ENCODE measurements around the gene SMCO3.

DNA sequence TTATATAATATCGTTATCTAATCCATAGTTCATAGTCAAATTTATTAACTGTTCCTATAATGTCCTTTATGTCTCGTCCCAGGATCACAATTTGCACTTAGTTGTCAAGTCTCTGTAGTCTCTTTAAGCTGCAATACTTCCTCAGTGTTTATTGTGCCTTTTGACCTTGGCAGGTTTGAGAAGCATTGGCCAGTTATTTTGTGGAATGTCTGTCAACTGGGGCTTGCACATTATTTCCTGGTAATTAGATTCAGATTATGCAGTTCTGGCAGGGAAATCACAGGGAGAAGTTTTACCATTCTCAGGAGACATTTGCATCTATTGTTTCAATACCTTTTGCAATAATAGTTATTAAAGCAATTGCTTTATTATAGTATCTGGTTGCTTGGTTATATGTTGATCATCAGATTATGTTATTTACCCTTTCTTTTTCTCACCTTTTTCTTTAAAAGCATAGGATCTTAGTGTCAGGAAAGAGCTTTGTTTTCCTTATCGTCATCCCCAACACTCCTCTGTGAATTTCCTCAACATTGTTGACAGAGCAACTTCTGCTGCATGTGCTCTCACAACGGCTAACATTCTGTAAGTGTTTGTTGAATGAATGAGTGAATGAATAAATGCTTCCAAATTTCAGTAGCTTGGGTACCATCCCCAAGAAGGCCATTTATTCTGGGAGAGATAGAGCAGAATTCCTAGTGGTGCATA lies 33.0 kb upstream of the SMCO3 start:
- TF ChIP-seq, protein P1, sequence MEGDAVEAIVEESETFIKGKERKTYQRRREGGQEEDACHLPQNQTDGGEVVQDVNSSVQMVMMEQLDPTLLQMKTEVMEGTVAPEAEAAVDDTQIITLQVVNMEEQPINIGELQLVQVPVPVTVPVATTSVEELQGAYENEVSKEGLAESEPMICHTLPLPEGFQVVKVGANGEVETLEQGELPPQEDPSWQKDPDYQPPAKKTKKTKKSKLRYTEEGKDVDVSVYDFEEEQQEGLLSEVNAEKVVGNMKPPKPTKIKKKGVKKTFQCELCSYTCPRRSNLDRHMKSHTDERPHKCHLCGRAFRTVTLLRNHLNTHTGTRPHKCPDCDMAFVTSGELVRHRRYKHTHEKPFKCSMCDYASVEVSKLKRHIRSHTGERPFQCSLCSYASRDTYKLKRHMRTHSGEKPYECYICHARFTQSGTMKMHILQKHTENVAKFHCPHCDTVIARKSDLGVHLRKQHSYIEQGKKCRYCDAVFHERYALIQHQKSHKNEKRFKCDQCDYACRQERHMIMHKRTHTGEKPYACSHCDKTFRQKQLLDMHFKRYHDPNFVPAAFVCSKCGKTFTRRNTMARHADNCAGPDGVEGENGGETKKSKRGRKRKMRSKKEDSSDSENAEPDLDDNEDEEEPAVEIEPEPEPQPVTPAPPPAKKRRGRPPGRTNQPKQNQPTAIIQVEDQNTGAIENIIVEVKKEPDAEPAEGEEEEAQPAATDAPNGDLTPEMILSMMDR (IDR thresholded peaks at IDR 0.05): no peak
- no peak for TF ChIP-seq EP300 (IDR thresholded peaks at IDR 0.05)
